Endothelial cell of umbilical vein (primary cell): Measurements from ENCODE around the gene ZNF514. TPM values are rescaled to one million over a fixed set of nuclear protein-coding genes. Genes with fewer than 3 reads are reported as not detected.

ENCODE experiments used
- BruUV-seq: library from RNA; stranded (reverse); fragments of 400-500 nt; replicated peaks from 2 replicates; lab custom pipeline; 2021; lab: Mats Ljungman, UMichigan
- CTCF ChIA-PET: fragments of 300-600, 350-600 bp; sonication (Branson Sonifier 250); formaldehyde crosslinking; loops from one replicate; lab custom pipeline; 2021; ENCODE audit warnings: antibody characterized with exemption, inconsistent platforms; lab: Charles Lee
- POLR2A ChIA-PET: fragments of 300-600, 350-600 bp; sonication (Branson Sonifier 250); formaldehyde crosslinking; loops from one replicate; lab custom pipeline; 2021; ENCODE audit warnings: antibody characterized with exemption, inconsistent platforms; lab: Charles Lee
- DNase-seq: peaks from one replicate; pipeline ENCODE4 v3.0.0-alpha.2; 2011; ENCODE audit warnings: low read depth, low spot score
- FAIRE-seq: peaks from 2 replicates; lab custom pipeline; 2011; peaks lifted over from hg19 to GRCh38; lab: Jason Lieb, UNC
- H2AFZ ChIP-seq: 2 replicates; pipeline ENCODE4 v1.6.0; 2012; ENCODE audit warnings: low read depth, low read length, control low read depth, inconsistent platforms
- H3K27ac ChIP-seq: 2 replicates; pipeline ENCODE4 v1.5.1; 2011; ENCODE audit warnings: low read depth, mild to moderate bottlenecking, control low read depth, low read length, moderate library complexity; ENCODE audit not compliant: insufficient read depth
- H3K27me3 ChIP-seq, 2 experiments: 2 replicates each; pipeline versions ENCODE4 v1.6.0 to v1.6.1; 2011; ENCODE audit warnings: low read length in 2 of 2, mixed read lengths in 1 of 2; ENCODE audit not compliant: control insufficient read depth in 2 of 2, insufficient read depth in 2 of 2
- H3K36me3 ChIP-seq, 2 experiments: 2 replicates in 1 of 2; 3 replicates in 1 of 2; pipeline ENCODE4 v1.5.1; 2011; ENCODE audit warnings: low read length in 2 of 2, mild to moderate bottlenecking in 1 of 2, moderate library complexity in 1 of 2; ENCODE audit not compliant: control insufficient read depth in 2 of 2, insufficient read depth in 2 of 2; ENCODE audit errors: extremely low read depth in 1 of 2
- H3K4me1 ChIP-seq: 3 replicates; pipeline ENCODE4 v1.5.1; 2011; ENCODE audit warnings: mild to moderate bottlenecking, low read length; ENCODE audit not compliant: control insufficient read depth, insufficient read depth; ENCODE audit errors: extremely low read depth
- H3K4me2 ChIP-seq: 2 replicates; pipeline ENCODE4 v1.6.1; 2011; ENCODE audit warnings: low read length, control low read depth, mixed read lengths; ENCODE audit not compliant: insufficient read depth
- H3K4me3 ChIP-seq, 3 experiments: fragments of 200-600 bp in 1 of 3; sonication (generic), shearing (Covaris generic) in 1 of 3; replicated peaks in 1 of 3; 2 replicates each; pipeline ENCODE4 v1.5.1; 2011 to 2016; ENCODE audit warnings: control low read depth in 3 of 3, low read length in 3 of 3, mild to moderate bottlenecking in 2 of 3, inconsistent platforms in 1 of 3, low read depth in 1 of 3, moderate library complexity in 1 of 3; ENCODE audit not compliant: insufficient read depth in 1 of 3
- H3K79me2 ChIP-seq: 2 replicates; pipeline ENCODE4 v1.6.0; 2012; ENCODE audit warnings: low read length, inconsistent platforms; ENCODE audit not compliant: control insufficient read depth, insufficient read depth
- H3K9ac ChIP-seq: replicated peaks from 2 replicates; pipeline ENCODE3; 2011; ENCODE audit warnings: low read length, control low read depth; ENCODE audit not compliant: insufficient read depth; ENCODE audit errors: extremely low read depth
- H3K9me1 ChIP-seq: replicated peaks from 3 replicates; pipeline ENCODE4 v1.6.0; 2011; ENCODE audit warnings: mild to moderate bottlenecking, low read length; ENCODE audit not compliant: control insufficient read depth, insufficient read depth; ENCODE audit errors: extremely low read depth
- H3K9me3 ChIP-seq: replicated peaks from 2 replicates; pipeline ENCODE4 v1.5.1; 2012; ENCODE audit warnings: low read length, inconsistent platforms; ENCODE audit not compliant: control insufficient read depth, insufficient read depth
- H4K20me1 ChIP-seq: replicated peaks from 2 replicates; pipeline ENCODE3; 2011; ENCODE audit warnings: mild to moderate bottlenecking, low read length; ENCODE audit not compliant: control insufficient read depth, insufficient read depth; ENCODE audit errors: extremely low read depth
- CTCF ChIP-seq, 2 donors: IDR thresholded peaks; 1 replicate in 1 of 2; 2 replicates in 1 of 2; pipeline ENCODE4 v1.5.1; 2011; ENCODE audit warnings: low read length in 2 of 2, mild to moderate bottlenecking in 2 of 2, moderate library complexity in 2 of 2, control low read depth in 1 of 2, inconsistent platforms in 1 of 2, low read depth in 1 of 2; ENCODE audit not compliant: insufficient read depth in 1 of 2; ENCODE audit errors: extremely low read depth in 1 of 2
- EZH2 ChIP-seq: IDR thresholded peaks from 2 replicates; pipeline ENCODE4 v1.6.1; 2012; ENCODE audit warnings: borderline replicate concordance, low read depth, mild to moderate bottlenecking, moderate library complexity, low read length, inconsistent platforms; ENCODE audit not compliant: severe bottlenecking
- FOS ChIP-seq: IDR thresholded peaks from 2 replicates; pipeline ENCODE4 v1.6.1; 2011; ENCODE audit warnings: mild to moderate bottlenecking, low read length, moderate library complexity, borderline replicate concordance; ENCODE audit not compliant: insufficient read depth
- JUN ChIP-seq: IDR thresholded peaks from 2 replicates; pipeline ENCODE4 v1.6.1; 2011; ENCODE audit warnings: borderline replicate concordance, low read depth; ENCODE audit not compliant: insufficient read length, insufficient read depth
- MYC ChIP-seq: IDR thresholded peaks from one replicate; pipeline ENCODE4 v1.6.1; 2011; ENCODE audit warnings: mild to moderate bottlenecking, low read depth, low read length
- POLR2A ChIP-seq: IDR thresholded peaks from 2 replicates; pipeline ENCODE4 v1.6.1; 2012; ENCODE audit warnings: low read depth, mild to moderate bottlenecking, control low read depth, low read length
- POLR2AphosphoS5 ChIP-seq: IDR thresholded peaks from 2 replicates; pipeline ENCODE4 v1.6.1; 2012; ENCODE audit warnings: low read depth, mild to moderate bottlenecking, control low read depth, low read length, moderate library complexity; ENCODE audit not compliant: insufficient read depth
- dilution Hi-C: fragments of 300-500 bp; cut with MboI; formaldehyde crosslinking; loops from one replicate; pipeline ENCODE4 v1.15.0; 2019; ENCODE audit warnings: low sequenced_read_pairs; ENCODE audit not compliant: extremely low pct_ligation_motif_present
- intact Hi-C: fragments of 100-400 bp; cut with micrococcal nuclease; formaldehyde crosslinking; loops from one replicate; pipeline ENCODE4 v1.10.0; 2022
- polyA plus RNA-seq, 4 experiments: library from polyadenylated mRNA; depleted of rRNA in 3 of 4; stranded (reverse) in 3 of 4; unstranded in 1 of 4; fragments of >200 nt; gene quantifications; 2 replicates each; pipeline versions ENCODE4 v1.2.1 to v1.2.3, GENCODE V29; 2011 to 2012; ENCODE audit warnings: missing spikeins in 1 of 4
- total RNA-seq: library from RNA; stranded (reverse); gene quantifications from 2 replicates; pipeline ENCODE4 v1.2.3, GENCODE V29; 2021

Gene ZNF514
- total and polyA plus RNA-seq, 2 donors (not counting 3 experiments of a cell fraction or from before 2014, with no cell fraction given) = 3.9 to 11.6 TPM

GRCh38 chr2:95143838-95144237 is 15.8 kb downstream of the ZNF514 start:
- Histone ChIP-seq H4K20me1 (no peaks in the 10 kb centered on the region), H3K36me3 (peaks cover 0 to under 1% of the 10 kb centered on the region in 2 experiments), H2AFZ (no peak overlapping the region), H3K9me1 (no peaks in the 10 kb centered on the region), H3K27me3 (no peaks in the 10 kb centered on the region), H3K27ac (no peak overlapping the region), H3K9ac (no peak overlapping the region), H3K9me3 (peaks cover 11% of the 10 kb centered on the region), H3K79me2 (no peaks in the 10 kb centered on the region), H3K4me2 (no peak overlapping the region), H3K4me1 (no peaks in the 10 kb centered on the region), H3K4me3 (no peak overlapping the region)
- POLR2A ChIA-PET = no interaction called here
- FAIRE-seq = no peak
- TF ChIP-seq CTCF (IDR thresholded peaks at IDR 0.05; ENCODE audit: extremely low read depth in 1 of 2, insufficient read depth in 1 of 2, low read depth in 1 of 2, low read length in 2 of 2) = no peak
- no peak for TF ChIP-seq POLR2A
- TF ChIP-seq JUN = no peak
- TF ChIP-seq FOS = no peak
- TF ChIP-seq POLR2AphosphoS5 = no peak
- no peak for TF ChIP-seq EZH2
- intact Hi-C loops = no loop called here
- DNase-seq = no peak
- CTCF ChIA-PET = no interaction called here
- dilution Hi-C loops = no loop called here
- no TSS peak for BruUV-seq

GRCh38 chr2:95138702-95139101 is 20.9 kb downstream of the ZNF514 start:
- CTCF ChIA-PET = interaction anchor here (1.0 kb wide), 1 partner anchor 93 kb away, joined by 3 read pairs; no protein-coding TSS in a partner anchor
- no peak for FAIRE-seq
- POLR2A ChIA-PET = no interaction called here

More at GRCh38 chr2:95138702-95139101, 20.9 kb downstream of the ZNF514 start:
- Histone ChIP-seq H3K4me1 (no peaks in the 10 kb centered on the region), H3K9me3 (no peaks in the 10 kb centered on the region), H3K9ac (no peak overlapping the region), H3K9me1 (no peaks in the 10 kb centered on the region), H2AFZ (no peak overlapping the region), H3K4me2 (no peak overlapping the region), H4K20me1 (no peaks in the 10 kb centered on the region), H3K36me3 (no peaks in the 10 kb centered on the region), H3K4me3 (no peak overlapping the region), H3K79me2 (no peaks in the 10 kb centered on the region), H3K27ac (no peak overlapping the region), H3K27me3 (no peaks in the 10 kb centered on the region)
- TF ChIP-seq FOS = no peak
- TF ChIP-seq JUN = no peak
- no peak for TF ChIP-seq MYC
- intact Hi-C loops (no loop called here), dilution Hi-C loops (no loop called here)
- DNase-seq = no peak
- BruUV-seq = no TSS peak
